HUES6 (cell line): Measurements from ENCODE around the gene C2orf49.
A peak's percentile ranks its signal among the peaks of the same experiment; 100 is the strongest.

ENCODE experiments used
- H3K27ac ChIP-seq: 2 replicates; pipeline ENCODE4 v1.7.0; 2013; ENCODE audit warnings: low read depth, mild to moderate bottlenecking, low read length, inconsistent platforms
- H3K27me3 ChIP-seq: 2 replicates; pipeline ENCODE4 v1.6.1; 2013; ENCODE audit warnings: low read length; ENCODE audit not compliant: control insufficient read depth, insufficient read depth
- H3K36me3 ChIP-seq: 2 replicates; pipeline ENCODE4 v1.6.1; 2013; ENCODE audit warnings: low read length; ENCODE audit not compliant: control insufficient read depth, insufficient read depth
- H3K4me1 ChIP-seq: 2 replicates; pipeline ENCODE4 v1.6.1; 2013; ENCODE audit warnings: low read length; ENCODE audit not compliant: control insufficient read depth, insufficient read depth
- H3K4me3 ChIP-seq: 2 replicates; pipeline ENCODE4 v1.5.1; 2013; ENCODE audit warnings: low read depth, low read length
- H3K9ac ChIP-seq: one replicate; pipeline ENCODE4 v1.6.1; 2013; ENCODE audit warnings: mild to moderate bottlenecking, low read length
- H3K9me3 ChIP-seq: 2 replicates; pipeline ENCODE4 v1.6.1; 2013; ENCODE audit warnings: low read depth, low read length; ENCODE audit not compliant: control insufficient read depth, insufficient read depth

The C2orf49 gene

DNA sequence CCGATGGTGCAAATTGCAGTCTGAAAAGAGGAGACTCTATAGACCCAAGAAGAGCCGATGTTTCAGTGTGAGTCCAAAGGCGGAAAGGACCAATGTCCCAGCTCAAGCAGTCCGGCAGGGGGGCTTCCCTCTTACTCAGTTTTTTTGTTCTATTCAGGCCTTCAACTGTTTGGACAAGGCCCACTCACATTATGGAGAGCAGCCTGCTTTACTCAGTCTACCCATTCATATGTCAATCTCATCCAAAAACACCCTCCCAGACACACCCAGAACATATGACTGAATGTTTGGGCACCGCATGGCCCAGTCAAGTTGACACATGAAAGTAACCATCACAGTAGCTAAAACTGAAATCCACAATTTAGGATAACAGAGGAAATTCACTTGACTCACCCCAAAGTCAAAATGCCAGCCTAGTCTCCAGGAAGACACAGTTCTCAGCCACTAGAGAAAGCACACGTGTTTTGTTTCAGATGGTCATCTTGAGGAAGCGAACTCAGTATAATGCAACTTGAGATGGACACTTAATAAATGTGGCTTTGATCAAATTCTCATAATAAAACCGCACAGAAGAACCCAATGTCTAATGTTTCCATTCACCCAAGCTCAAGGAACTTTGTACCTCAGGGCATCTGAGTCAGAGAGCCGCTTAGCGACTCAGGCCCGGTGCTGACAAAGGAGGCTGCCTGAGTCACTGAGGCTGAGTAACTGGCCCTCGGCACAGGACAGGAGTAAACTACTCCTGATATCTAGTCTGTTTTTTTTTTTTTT lies 59.1 kb downstream of the C2orf49 start:
- no peak overlapping the region for H3K9ac ChIP-seq
- peaks cover 8% of the 10 kb centered on the region for H3K4me1 ChIP-seq
- no peak overlapping the region for H3K27ac ChIP-seq
- H3K36me3 ChIP-seq, result peaks cover 11% of the 10 kb centered on the region; the same call in 1 of the 2 replicates
- no peak overlapping the region for H3K4me3 ChIP-seq
- peaks cover 5% of the 10 kb centered on the region; the same call in 1 of the 2 replicates for H3K9me3 ChIP-seq
- H3K27me3 ChIP-seq, result peaks cover 17% of the 10 kb centered on the region

DNA sequence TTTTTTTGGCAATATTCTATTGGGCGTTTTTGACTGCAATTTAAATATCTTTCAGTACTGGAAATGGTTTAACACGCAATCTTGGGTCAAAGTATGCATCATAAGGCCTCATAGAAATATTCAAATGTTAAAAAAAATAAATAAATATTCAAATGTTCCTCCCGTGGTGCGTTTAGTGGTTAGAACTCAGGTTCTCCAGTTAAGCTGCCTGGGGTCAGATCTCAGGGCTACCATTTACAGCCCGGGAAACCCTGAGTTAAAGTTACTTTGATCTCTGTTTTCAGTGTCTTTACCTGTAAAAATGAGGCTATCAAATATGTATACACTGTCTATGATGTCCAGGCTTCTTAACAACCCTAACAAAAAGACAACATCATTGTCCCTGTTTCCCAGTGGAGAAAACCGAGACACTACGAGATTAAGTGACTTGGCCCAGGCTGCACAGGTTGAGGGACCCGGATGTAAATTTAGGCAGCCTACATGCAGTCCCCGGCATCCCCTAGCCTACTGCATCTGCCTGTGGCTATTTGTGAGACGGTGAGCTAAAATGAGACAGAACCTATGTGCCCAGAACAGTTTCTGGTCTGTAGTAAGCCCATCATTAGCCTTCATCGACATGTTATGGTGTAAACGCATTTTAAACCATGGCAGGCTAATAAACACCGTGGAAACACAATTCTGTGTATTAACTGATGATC lies 59.8 kb downstream of the C2orf49 start:
- Histone ChIP-seq H3K4me1 (peaks cover 8% of the 10 kb centered on the region), H3K9ac (peak overlapping the region; percentile 40), H3K36me3 (peaks cover 11% of the 10 kb centered on the region; the same call in 1 of the 2 replicates), H3K27ac (no peak overlapping the region), H3K27me3 (peaks cover 17% of the 10 kb centered on the region), H3K9me3 (peaks cover 5% of the 10 kb centered on the region; the same call in 1 of the 2 replicates), H3K4me3 (peak overlapping the region; percentile 87; the same call in 1 of the 2 replicates)

DNA sequence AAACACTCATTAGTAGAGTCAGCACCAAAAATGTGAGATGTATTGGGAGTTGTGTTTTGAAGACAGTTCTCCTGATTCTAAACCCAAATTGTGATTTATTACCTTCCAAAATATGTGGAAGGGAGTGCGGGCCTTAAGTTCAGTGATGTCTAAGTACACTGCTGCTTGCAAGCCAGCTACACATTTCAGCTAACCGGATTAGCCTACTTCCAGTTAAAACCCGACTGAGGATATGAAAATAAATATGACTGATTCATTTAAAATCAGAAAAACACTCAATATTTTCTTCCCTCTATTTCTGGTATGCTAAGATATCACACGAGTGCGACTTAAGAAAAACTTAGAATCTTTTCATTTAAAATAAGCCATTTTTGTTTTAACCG lies 60.6 kb downstream of the C2orf49 start:
- peak overlapping the region; percentile 89; the same call in 1 of the 2 replicates for H3K27ac ChIP-seq

DNA sequence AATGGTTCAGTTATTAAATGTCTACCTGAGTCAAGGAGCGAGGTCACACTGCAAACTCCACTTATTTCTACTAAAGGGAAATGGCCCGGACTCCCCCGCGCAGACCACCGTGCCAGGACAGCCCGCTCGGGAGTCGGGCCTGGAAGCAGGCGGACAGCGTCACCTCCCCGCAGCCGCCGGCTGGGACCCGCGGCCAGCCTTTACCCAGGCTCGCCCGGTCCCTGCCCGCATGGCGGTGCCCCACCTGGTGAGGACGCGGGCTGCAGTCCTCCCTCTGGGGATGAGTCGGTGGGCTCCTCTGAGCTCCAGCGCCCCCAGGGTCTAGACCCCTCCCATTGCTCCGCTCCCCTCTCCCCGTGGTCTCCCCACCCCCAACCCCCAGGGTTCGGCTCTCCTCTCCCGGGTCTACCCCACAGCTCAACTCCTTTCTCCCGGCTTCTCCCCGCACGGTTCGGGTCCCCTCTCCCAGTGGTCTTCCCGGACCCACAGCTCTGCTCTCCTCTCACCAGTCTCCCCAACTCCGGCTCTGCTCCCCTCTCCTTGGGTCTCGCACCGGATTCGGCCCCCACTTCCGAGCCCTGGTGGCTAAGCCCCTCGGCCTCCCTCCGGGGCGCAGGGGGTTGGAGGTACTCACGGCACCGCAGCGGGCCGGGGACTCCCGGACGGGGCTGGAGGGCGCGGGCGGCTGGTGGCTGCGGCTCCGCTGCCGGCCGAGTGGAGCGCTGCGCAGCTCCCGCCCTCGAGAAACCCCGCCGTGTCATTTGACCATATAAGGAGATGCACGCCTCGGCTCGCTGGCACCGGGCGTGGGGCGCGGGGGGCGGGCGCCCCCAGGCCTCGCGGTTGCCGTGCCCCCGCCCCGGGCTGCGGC lies 61.2 kb downstream of the C2orf49 start, which contains the start of gene FHL2:
FHL2 (minus strand) TSS at position 716 of the 871 bp plus-strand sequence. CDS start 12,535 bp downstream, outside the sequence.
- peaks cover 17% of the 10 kb centered on the region for H3K27me3 ChIP-seq
- H3K4me3 ChIP-seq, result peak within 1 kb of the TSS; percentile 87
- H3K9me3 ChIP-seq, result peaks cover 5% of the 10 kb centered on the region; the same call in 1 of the 2 replicates
- peaks cover 13% of the 10 kb centered on the region for H3K4me1 ChIP-seq
- peak within 1 kb of the TSS; percentile 96 for H3K9ac ChIP-seq
- H3K36me3 ChIP-seq, result peaks cover 7% of the 10 kb centered on the region; the same call in 1 of the 2 replicates
- peak within 1 kb of the TSS; percentile 89 for H3K27ac ChIP-seq

More for the DNA sequence above, 60.6 kb downstream of the C2orf49 start:
- H3K4me3 ChIP-seq, result peak overlapping the region; percentile 87
- H3K27me3 ChIP-seq, result peaks cover 17% of the 10 kb centered on the region
- peaks cover 8% of the 10 kb centered on the region for H3K4me1 ChIP-seq
- peaks cover 5% of the 10 kb centered on the region; the same call in 1 of the 2 replicates for H3K9me3 ChIP-seq
- peaks cover 11% of the 10 kb centered on the region; the same call in 1 of the 2 replicates for H3K36me3 ChIP-seq
- peak overlapping the region; percentile 96 for H3K9ac ChIP-seq
